Activated naive CD8-positive, alpha-beta T cell treated with anti-CD3 and anti-CD28 coated beads, Interleukin-2, amount 50 U/mL, for 24 hours (primary cell): ENCODE measurements around the gene PITPNM3.

Experiments used
- ATAC-seq: fragments of 150-1000 bp; cut with Tn5 transposase; one replicate; pipeline ENCODE4 v1.10.0; 2021
- DNase-seq: peaks from one replicate; pipeline ENCODE4 v3.0.0; 2021
- H3K27ac Mint-ChIP-seq: one replicate; pipeline ENCODE4 v1.8.0; 2021; ENCODE audit warnings: mild to moderate bottlenecking, mixed read lengths
- H3K27me3 Mint-ChIP-seq: one replicate; pipeline ENCODE4 v1.8.0; 2021; ENCODE audit warnings: mixed read lengths
- H3K36me3 Mint-ChIP-seq: one replicate; pipeline ENCODE4 v1.8.0; 2021; ENCODE audit warnings: low read depth, mixed read lengths
- H3K4me1 Mint-ChIP-seq: one replicate; pipeline ENCODE4 v1.8.0; 2021; ENCODE audit warnings: mixed read lengths
- H3K4me3 Mint-ChIP-seq: one replicate; pipeline ENCODE4 v1.8.0; 2021; ENCODE audit warnings: mild to moderate bottlenecking, moderate library complexity, mixed read lengths
- H3K9me3 Mint-ChIP-seq: one replicate; pipeline ENCODE4 v1.8.0; 2021; ENCODE audit warnings: mixed read lengths

Gene PITPNM3

DNA sequence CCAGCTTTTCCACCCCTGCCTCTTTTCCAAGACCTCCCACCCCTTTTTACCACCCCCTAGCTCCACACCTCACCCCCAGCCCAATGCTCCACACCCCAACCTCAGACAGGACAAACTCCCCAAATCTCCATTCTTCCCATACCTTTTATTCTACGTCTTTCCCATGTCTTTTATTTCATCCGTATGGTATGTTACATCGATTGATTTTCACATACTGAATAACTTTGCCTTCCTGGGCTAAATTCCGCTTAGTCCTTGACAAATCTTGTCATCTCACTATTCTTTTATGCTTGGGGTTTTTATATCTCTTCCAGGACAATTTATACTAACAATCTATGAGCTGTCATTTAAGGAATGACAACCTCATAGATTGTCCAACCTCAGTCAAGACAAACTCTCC is 46.4 kb downstream of the PITPNM3 start:
- Mint-ChIP-seq H3K9me3 (no peaks in the 10 kb centered on the region), H3K27ac (no peak overlapping the region), H3K27me3 (no peaks in the 10 kb centered on the region), H3K36me3 (no peaks in the 10 kb centered on the region), H3K4me3 (no peak overlapping the region), H3K4me1 (no peaks in the 10 kb centered on the region)
- ATAC-seq (no peak), DNase-seq (no peak)

DNA sequence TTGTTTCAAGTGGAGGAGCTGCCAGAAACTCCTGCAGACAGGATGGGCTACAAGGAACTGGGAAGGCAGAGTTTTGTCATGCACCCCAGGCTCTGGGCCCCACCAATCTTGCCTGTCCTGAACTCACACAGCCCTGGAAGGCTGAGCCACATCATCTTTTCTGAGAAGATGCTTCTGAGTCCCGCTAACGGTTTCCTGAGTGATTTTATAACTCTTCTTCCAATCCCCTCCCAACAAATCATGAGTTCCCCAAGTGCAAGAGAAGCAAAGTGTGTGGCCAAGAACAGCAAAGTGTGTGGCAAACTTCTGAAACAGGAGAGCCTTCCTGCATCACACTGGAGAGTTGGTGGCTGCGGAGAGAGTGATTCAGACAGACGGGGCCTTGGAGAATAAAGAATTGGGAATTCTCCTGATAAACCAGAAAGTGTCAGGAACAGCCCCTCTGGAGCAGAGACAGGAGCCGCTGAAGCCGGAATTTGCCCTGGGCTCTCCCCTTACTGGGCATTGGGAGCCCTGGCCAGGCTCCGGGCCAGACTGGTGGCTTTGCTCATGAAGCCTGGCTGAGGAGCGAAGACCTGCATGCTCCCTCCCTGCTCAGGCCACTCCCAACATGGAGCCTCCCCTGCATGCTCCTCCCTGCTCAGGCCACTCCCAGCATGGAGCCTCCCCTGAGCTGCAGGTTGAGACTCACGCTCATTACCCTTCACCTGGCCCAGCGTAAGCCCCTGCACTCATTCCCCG is 47.2 kb downstream of the PITPNM3 start:
- H3K4me1 Mint-ChIP-seq, result no peaks in the 10 kb centered on the region
- no peaks in the 10 kb centered on the region for H3K9me3 Mint-ChIP-seq
- no peak overlapping the region for H3K4me3 Mint-ChIP-seq
- ATAC-seq (no peak), DNase-seq (no peak)
- no peaks in the 10 kb centered on the region for H3K36me3 Mint-ChIP-seq
- no peak overlapping the region for H3K27ac Mint-ChIP-seq
- no peaks in the 10 kb centered on the region for H3K27me3 Mint-ChIP-seq

DNA sequence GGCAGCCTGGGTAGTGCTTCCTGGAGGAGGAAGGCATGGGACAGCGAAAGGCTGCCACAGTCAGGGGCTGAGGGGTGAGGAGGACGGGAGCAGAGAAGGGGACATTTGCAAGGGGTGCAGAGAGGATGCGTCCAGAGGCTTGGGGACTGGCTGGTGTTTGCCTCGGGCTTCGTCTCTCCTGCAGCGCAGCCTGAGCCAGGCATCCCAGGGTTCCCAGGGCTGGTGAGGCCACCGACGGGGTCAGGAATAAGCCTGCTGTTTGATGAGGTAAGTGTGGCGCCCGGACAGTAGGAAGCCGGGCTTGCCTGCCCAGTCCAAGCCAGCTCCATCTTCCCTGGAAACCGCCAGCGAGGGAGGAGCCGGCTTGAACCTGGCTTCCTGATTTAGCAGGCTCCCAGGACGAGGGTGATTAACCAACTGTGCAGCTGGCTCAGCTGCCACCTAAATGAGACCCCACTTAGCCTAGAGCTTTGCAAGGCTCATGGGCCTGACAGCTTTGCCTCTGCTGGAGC is 47.8 kb downstream of the PITPNM3 start:
- Mint-ChIP-seq H3K4me3 (no peak overlapping the region), H3K9me3 (no peaks in the 10 kb centered on the region)
- ATAC-seq, result no peak

DNA sequence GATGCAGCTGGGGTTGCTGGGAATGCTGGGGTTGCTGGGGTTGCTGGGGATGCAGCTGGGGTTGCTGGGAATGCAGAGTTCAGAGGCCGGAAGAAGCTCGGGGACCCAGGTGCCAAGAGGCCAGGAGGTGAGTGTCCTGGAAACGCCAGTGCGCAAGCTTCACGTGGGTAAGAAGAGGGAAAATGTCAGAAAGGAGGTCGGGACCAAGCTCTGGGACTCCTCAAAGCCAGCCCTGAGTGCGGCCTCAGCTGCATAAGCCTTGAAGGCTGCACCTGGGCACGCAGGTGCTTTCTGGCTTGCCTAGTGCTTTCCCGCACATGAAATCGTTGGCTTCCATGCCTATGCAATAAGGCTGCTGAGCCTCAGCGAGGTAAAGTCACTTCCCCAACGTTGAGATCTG is 48.3 kb downstream of the PITPNM3 start:
- DNase-seq (no peak), ATAC-seq (no peak)
- Mint-ChIP-seq H3K9me3 (no peaks in the 10 kb centered on the region), H3K27ac (no peak overlapping the region), H3K36me3 (no peaks in the 10 kb centered on the region), H3K4me1 (no peaks in the 10 kb centered on the region), H3K27me3 (no peaks in the 10 kb centered on the region), H3K4me3 (no peak overlapping the region)

More for the DNA sequence above, 47.8 kb downstream of the PITPNM3 start:
- Mint-ChIP-seq H3K36me3 (no peaks in the 10 kb centered on the region), H3K27me3 (no peaks in the 10 kb centered on the region), H3K4me1 (no peaks in the 10 kb centered on the region), H3K27ac (no peak overlapping the region)
- DNase-seq, result no peak

- Mint-ChIP-seq H3K4me3 (no peak overlapping the region), H3K27ac (no peak overlapping the region), H3K27me3 (no peaks in the 10 kb centered on the region), H3K36me3 (no peaks in the 10 kb centered on the region), H3K9me3 (no peaks in the 10 kb centered on the region), H3K4me1 (no peaks in the 10 kb centered on the region)
- ATAC-seq, result no peak
- DNase-seq, result no peak
Observed at GRCh38 chr17:6507535-6507934, 48.8 kb downstream of the PITPNM3 start.

- Mint-ChIP-seq H3K27ac (no peak overlapping the region), H3K27me3 (no peaks in the 10 kb centered on the region), H3K9me3 (no peaks in the 10 kb centered on the region), H3K36me3 (no peaks in the 10 kb centered on the region), H3K4me1 (no peaks in the 10 kb centered on the region), H3K4me3 (no peak overlapping the region)
- DNase-seq, result no peak
- no peak for ATAC-seq
Observed at GRCh38 chr17:6506679-6507231, 49.6 kb downstream of the PITPNM3 start.

DNA sequence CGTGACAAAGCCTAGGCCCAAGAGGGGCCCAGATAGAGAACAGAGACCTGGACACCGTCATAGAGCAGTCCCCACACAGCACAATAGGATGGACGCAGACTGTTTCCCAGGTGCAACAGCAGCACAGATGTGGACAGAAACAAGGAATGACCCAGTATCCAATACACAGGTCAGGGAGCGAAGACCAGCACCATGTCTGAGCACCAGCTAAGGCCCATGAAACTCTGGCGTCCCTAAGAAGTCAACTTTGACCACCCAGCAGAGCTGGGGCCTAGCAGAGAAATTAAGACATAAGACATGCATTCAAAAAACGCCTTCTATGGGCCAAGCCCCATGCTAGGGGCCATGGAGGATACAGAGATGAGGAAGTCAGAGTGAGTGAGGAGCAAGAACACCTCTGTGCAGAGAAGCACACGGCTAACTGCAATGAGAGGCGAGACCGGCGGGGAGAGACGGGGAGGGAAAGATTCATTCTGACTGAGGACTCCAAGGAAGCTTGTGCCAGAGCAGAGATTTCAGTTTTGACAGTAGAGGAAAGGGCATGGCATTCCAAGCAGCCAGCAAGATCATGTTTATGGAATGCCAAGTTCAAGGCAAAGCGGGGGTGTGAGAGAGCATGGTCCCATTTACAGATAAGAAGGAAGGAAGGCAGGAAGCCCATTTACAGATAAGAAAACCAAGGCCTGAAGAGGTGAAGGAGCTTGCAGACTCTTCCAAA is 50.8 kb downstream of the PITPNM3 start:
- Mint-ChIP-seq H3K36me3 (no peaks in the 10 kb centered on the region), H3K9me3 (no peaks in the 10 kb centered on the region), H3K27ac (no peak overlapping the region), H3K4me3 (no peak overlapping the region), H3K4me1 (no peaks in the 10 kb centered on the region), H3K27me3 (no peaks in the 10 kb centered on the region)
- ATAC-seq (no peak), DNase-seq (no peak)

GRCh38 chr17:6503641-6504195 is 52.6 kb downstream of the PITPNM3 start:
- no peaks in the 10 kb centered on the region for H3K27me3 Mint-ChIP-seq
- no peak overlapping the region for H3K27ac Mint-ChIP-seq
- H3K9me3 Mint-ChIP-seq, result no peaks in the 10 kb centered on the region
- H3K36me3 Mint-ChIP-seq, result no peaks in the 10 kb centered on the region
- no peaks in the 10 kb centered on the region for H3K4me1 Mint-ChIP-seq
- no peak for DNase-seq
- ATAC-seq, result no peak
- H3K4me3 Mint-ChIP-seq, result no peak overlapping the region

GRCh38 chr17:6502871-6503509 is 53.4 kb downstream of the PITPNM3 start:
- no peaks in the 10 kb centered on the region for H3K4me1 Mint-ChIP-seq
- no peaks in the 10 kb centered on the region for H3K27me3 Mint-ChIP-seq
- H3K9me3 Mint-ChIP-seq, result no peaks in the 10 kb centered on the region
- ATAC-seq (no peak), DNase-seq (no peak)
- H3K27ac Mint-ChIP-seq, result no peak overlapping the region
- H3K4me3 Mint-ChIP-seq, result no peak overlapping the region
- H3K36me3 Mint-ChIP-seq, result no peaks in the 10 kb centered on the region

GRCh38 chr17:6502142-6502541 is 54.2 kb downstream of the PITPNM3 start:
- Mint-ChIP-seq H3K27me3 (no peaks in the 10 kb centered on the region), H3K4me3 (no peak overlapping the region)

DNA sequence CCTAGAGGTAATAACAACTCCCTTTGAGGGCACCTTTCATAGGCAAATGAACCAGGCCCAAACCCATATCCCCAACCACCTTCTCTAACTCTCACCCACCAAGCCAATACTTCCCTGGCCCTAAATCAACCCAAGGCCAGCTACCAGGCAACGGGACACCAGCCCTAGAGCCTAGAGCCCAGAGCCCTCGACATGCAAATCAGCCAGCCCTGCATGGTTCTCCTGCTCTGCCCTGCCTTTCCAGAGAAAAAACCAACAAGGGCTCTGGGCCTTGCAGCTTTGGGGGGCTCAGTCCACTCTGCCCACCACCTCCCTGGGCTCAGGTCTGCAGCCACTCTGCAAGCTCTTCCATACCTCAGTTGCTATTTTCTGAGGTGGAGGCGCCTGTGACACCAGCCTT is 55.0 kb downstream of the PITPNM3 start:
- no peaks in the 10 kb centered on the region for H3K9me3 Mint-ChIP-seq
- peaks cover 7% of the 10 kb centered on the region for H3K4me1 Mint-ChIP-seq
- ATAC-seq, result no peak
- H3K27me3 Mint-ChIP-seq, result peaks cover 5% of the 10 kb centered on the region
- H3K4me3 Mint-ChIP-seq, result no peak overlapping the region
- no peak overlapping the region for H3K27ac Mint-ChIP-seq
- DNase-seq, result no peak
- no peaks in the 10 kb centered on the region for H3K36me3 Mint-ChIP-seq

More at GRCh38 chr17:6502142-6502541, 54.2 kb downstream of the PITPNM3 start:
- Mint-ChIP-seq H3K36me3 (no peaks in the 10 kb centered on the region), H3K27ac (no peak overlapping the region), H3K9me3 (no peaks in the 10 kb centered on the region), H3K4me1 (no peaks in the 10 kb centered on the region)
- DNase-seq, result no peak
- ATAC-seq, result no peak

GRCh38 chr17:6498901-6499540 is 57.3 kb downstream of the PITPNM3 start:
- DNase-seq, result no peak
- Mint-ChIP-seq H3K4me1 (peaks cover 19% of the 10 kb centered on the region), H3K27me3 (peaks cover 8% of the 10 kb centered on the region), H3K4me3 (no peak overlapping the region), H3K9me3 (no peaks in the 10 kb centered on the region), H3K36me3 (no peaks in the 10 kb centered on the region), H3K27ac (no peak overlapping the region)
- ATAC-seq, result no peak

DNA sequence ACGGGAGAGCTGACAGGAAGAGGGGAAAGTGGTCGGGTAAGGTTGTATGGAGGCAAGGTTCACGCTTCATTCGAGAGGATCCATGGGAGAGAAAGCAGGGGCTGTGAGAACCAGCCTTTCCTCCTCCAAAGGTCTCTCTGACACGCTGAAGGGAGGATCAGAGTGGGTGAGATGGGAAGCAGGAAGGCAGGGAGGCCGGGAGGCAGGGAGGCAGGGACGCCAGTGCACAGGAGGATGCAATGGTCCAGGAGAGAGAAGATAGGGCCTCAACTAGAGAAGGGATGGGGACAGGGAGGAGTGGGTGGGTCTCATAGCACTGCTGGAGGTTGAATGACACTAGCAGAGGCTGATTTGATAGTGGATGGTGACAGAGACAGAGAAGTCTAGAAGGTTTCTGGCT is 58.0 kb downstream of the PITPNM3 start:
- ATAC-seq (no peak), DNase-seq (no peak)
- H3K4me1 Mint-ChIP-seq, result peaks cover 19% of the 10 kb centered on the region
- H3K36me3 Mint-ChIP-seq, result no peaks in the 10 kb centered on the region
- peaks cover 8% of the 10 kb centered on the region for H3K27me3 Mint-ChIP-seq
- no peak overlapping the region for H3K4me3 Mint-ChIP-seq
- no peaks in the 10 kb centered on the region for H3K9me3 Mint-ChIP-seq
- H3K27ac Mint-ChIP-seq, result no peak overlapping the region
